GM21447 (cell line): ENCODE results near the gene KIFBP.
"Not testable (repeated sequence)": the region's sequence is repeated elsewhere in the genome, so short reads cannot be mapped to it uniquely, and the experiment has no call there.

Experiments
- ATAC-seq: cut with Tn5 transposase; IDR thresholded peaks from one replicate; pipeline ENCODE4 v1.9.1; 2021; ENCODE audit not compliant: unreplicated experiment

KIFBP gene

DNA sequence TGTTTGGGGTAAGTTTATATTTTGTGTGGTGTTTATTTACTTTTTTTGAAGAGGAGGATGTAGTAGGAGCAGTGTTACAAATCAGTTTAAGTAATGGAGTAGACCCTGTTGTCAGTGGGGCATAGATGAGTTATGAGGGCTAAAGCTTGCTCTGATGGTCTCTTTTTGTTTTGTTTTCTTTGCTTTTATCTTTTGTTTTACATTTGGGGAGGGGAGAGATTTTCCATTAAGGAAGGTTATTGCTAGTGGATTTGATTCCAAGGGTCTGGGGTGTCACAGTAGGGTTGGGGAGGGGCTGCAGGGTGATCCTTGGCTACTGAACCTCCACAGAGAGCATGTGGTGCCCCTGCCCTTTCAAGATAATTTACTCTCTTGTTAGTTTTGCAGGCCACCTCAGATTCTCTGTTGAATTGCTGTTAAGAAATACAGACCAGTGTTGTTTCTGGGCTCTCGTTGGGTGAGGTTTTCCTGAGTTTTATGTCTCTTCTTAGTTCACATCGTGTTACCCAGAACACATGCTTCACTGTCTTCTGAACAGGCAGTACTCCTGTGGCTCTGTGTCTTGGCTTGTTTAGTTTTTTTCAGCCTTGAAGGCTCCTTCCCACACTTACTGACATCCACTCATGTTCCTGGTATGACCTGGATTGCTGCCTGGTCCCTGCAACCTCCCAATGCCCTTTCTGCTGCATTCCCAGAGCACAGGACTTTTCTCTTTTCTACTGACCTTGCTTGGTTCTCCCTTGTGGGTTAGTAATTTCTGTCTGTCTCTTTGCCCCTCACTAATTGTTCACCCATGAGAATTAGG lies 4.2 kb downstream of the KIFBP start:
- no peak for ATAC-seq

DNA sequence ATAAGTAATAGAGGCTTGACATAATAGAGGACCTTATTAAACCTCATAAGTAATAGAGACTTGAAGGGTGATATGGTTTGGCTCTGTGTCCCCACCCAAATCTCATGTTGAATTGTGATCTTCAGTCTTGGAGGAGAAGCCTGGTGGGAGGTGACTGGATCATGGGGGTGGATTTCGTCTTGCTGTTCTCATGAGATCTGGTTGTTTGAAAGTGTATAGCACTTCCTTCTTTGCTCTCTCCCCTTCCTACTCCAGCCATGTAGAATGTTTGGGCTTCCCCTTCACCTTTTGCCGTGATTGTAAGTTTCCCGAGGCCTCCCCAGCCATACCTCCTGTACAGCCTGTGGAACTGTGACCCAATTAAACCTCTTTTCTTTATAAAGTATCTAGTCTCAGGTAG lies 8.6 kb downstream of the KIFBP start:
- peak; percentile 35 for ATAC-seq

DNA sequence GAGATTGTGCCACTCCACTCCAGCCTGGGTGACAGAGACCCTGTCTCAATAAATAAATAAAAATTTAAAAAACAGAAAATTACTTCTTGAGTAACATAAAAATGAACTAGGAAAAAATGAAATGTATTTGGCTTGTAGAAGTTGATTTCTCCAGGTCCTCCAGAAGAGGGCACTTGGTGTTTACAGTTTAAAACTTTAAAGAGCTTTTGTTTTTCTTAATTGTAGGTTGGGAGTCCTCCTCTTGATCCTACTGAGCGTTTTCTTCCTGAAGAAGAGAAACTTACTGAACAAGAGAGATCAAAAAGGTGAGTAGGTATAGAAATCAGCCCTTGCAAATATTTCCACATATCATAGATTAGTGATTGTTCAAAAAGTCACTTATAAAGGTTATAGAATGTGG lies 16.2 kb downstream of the KIFBP start:
- ATAC-seq: no peak

DNA sequence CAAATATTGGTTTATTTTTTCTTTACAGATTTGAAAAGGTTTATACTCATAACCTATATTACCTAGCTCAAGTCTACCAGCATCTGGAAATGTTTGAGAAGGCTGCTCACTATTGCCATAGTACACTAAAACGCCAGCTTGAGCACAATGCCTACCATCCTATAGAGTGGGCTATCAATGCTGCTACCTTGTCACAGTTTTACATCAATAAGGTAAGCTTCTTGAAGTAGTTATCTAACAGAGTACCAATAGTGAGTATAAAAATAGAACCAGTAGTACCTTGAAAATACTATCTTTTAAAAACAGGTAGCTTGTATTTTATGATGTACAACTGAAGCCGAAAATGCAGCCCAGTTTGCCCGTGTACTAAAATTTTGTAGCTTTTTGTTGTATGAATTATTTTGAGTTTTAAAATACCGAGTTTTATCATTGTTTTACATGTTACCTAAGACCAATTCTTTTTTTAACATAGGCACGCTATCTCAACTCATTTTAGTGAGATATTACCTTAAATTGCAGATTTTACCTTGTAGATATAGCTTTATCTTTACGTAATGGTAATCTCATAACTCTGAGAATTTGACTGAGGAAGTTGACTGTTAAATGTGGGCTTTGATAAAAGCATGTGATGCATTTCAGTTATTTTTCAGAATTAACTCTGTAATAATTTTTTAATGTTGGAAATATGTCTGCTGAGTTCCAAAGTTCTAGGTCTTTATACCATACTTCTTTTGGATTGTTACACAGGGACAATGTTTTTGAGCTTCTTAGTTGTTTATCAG lies 17.3 kb downstream of the KIFBP start:
- ATAC-seq: no peak

DNA sequence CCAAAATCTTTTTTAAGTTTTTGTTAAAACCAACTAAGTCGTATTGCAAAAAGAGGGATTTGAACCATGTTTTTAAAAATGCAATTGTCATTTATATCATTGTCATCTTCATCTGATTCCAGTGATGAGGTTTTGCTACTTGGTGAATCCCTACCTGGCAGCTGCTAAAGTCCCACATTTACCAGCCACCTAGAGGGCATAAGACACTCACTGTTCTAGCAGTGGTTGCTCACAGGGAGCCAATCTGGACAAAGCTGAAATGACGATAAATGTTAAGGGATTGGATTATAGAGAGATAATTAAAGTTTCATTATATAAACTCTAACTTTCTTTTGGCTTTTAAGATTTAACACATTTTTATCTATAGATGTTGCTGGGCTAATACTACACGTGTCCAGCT lies 18.7 kb downstream of the KIFBP start:
- ATAC-seq: no peak

DNA sequence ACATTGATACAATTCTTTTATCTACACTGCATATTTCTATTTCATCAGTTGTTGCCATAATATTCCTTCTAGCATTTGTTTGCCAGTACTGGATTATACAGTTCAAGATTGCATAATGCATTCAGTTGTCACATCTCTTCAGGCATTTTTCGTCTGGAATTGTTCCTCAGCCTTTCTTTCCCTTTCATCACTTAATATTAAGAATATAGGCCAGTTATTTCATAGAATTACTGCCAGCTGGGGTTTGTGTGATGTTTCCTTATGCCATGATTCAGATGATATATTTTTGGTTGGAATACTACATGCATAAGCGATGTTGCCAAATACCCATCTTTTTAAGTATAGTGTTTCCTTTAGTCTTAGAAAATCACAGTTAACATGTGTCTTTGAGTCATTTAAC lies 20.8 kb downstream of the KIFBP start:
- ATAC-seq: no peak

DNA sequence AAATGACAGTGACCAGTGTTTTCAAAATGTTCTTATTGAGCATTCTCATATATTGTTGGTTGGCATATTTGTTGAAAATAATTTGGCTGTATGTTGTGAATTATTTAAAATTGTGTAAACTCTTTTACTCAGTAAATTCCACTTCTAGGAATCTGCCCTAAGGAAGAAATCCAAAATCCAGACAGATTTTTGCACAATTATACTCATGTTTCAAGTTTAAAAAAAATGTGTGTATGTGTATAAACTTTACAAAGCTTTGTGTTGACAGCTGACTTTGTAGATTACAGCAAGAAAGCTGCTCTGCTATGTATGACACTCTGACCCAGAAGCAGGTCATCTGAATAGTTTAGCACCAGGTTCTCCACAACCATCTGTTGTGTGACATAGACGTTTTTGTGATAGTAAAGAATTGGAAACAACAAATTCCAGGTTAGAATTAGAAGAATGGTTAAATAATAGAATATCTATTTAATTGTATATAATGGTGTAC lies 21.6 kb downstream of the KIFBP start:
- no peak for ATAC-seq

DNA sequence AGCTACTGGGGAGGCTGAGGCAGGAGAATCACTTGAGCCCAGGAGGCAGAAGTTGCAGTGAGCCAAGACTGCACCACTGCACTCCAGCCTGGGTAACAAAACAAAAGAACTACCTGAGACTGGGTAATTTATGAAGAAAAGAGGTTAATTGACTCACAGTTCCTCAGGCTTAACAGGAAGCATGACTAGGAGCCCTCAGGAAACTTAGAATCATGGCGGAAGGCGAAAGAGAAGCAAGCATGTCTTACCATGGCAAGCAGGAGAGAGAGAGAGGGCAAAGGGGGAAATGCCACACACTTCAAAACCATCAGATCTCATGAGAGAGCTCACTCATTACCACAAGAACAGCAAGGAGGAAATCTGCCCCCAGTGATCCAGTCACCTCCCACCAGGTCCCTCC lies 24.2 kb downstream of the KIFBP start:
- not testable (repeated sequence) for ATAC-seq

DNA sequence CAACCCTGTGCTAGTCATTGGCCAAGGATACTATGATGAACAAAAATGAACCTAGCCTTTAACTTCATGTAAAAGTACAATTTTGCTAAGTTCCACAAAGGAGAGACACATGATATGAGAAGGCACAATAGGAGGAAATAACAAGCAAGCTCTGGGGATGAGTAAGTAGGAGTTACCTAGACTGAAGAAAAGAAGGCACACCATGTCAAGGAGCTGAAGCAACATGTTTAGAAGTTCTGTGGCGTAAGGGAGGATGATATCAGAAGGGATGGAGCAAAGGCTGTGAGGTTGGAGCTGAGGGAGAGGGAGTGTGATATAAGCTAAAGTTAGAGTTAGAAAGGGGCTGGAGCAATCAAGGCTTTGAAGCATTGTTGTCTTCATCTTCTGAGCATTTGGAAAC lies 25.6 kb downstream of the KIFBP start:
- ATAC-seq: no peak

DNA sequence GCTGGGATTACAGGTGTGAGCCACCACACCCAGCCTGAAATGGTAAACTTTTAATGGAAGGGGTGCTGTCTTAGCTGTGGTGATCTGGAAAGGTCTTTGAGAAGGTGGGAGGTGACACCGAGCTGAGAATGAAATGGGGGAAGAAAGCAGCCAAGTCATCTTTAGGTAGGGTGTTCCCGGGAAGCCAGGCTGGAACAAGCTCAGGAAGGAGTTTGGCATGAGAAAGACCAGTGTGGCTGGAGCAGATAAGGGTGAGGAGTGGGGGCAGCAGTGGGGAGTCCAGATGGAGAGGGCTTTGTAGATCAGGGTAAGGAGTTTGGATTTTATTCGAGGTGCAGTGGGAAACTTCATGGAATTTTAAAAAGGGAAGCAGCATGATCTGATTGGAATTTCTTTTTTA lies 30.0 kb downstream of the KIFBP start:
- ATAC-seq: no peak

DNA sequence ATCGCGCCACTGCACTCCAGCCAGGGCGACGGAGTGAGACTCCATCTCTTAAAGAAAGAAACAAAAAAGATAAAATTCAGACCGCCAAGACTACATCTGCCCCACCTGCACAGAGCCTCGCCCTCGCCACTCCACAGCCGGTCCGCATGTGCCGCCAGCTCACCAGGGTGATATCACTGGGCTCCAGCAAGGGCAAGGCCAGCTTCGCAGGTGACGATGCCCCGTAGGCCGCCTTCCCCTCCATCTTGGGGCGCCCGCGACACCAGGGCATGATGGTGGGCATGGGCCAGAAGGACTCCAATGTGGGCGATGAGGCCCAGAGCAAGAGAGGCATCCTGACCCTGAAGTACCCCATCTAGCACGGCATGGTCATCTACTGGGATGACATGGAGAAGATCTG lies 34.0 kb downstream of the KIFBP start:
- no peak for ATAC-seq

DNA sequence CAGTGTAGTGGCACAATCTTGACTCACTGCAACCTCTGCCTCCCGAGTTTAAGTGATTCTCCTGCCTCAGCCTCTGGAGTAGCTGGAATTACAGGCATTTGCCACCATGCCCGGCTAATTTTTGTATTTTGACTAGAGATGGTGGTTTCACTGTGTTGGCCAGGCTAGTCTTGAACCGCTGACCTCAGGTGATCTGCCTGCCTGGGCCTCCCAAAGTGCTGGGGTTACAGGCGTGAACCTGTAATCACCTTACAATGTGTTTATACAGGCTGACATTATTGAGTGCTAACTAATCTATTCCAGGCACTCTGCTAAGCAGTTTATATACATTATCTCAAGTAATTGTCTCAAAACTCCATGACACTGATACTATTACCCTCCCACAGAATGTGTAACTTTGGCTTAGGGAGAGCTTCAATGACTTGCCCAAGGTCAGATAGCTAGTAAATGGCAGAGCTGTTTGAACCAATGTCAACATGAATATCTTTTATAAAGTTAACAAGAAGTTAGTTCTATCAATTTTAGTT lies 36.8 kb downstream of the KIFBP start:
- no peak for ATAC-seq

DNA sequence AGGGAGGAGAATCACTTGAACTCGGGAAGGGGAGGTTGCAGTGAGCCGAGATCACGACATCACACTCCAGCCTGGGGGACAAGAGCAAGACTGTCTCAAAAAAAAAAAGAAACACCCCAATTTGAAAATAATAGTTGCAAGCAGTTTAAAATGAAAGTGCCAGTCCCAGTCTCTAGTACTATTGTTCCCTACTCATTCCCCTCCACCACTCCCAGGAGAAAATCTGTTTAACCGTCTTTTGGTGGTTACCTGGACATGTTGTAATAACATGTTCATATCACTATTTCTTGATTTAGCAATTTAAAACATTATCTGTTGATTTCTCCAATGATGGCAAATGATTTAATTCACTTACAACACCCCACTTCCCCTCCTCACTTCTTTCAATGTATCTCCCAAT lies 44.7 kb downstream of the KIFBP start:
- no peak for ATAC-seq

DNA sequence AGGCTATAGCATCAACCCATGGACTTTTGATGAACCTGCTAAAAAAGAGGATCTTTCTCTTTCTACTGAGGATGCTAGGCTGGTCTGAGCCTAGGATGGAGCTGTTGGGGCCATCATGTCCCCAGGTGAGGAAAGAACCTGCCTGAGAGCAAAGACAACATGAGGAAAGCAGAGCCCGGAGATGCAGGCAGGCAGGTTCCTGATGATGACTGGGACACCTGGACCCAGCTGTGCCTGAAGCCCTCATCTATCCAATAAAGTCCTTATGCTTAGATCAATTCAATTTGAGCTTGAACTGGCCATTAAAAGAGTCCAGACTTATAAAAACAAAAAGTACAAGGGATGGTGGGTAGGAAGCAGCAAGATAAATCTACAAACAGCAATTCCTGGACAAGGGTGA lies 48.9 kb downstream of the KIFBP start:
- ATAC-seq: no peak

DNA sequence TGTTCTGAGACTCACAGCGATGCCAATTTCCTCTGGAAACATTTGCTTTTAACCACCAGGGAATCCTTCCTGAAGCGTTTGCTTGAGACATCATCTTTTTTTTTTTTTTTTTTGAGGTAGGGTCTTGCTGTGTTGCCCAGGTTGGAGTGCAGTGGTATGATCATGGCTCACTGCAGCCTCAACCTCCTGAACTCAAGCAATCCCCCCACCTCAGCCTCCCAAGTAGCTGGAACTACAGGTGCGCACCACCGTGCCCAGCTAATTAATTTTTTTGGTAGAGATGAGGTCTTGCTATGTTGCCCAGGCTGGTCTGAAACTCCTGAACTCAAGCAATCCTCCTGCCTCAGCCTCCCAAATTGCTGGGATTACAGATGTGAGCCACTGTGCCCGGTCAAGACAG lies 52.3 kb downstream of the KIFBP start:
- ATAC-seq: not testable (repeated sequence)

DNA sequence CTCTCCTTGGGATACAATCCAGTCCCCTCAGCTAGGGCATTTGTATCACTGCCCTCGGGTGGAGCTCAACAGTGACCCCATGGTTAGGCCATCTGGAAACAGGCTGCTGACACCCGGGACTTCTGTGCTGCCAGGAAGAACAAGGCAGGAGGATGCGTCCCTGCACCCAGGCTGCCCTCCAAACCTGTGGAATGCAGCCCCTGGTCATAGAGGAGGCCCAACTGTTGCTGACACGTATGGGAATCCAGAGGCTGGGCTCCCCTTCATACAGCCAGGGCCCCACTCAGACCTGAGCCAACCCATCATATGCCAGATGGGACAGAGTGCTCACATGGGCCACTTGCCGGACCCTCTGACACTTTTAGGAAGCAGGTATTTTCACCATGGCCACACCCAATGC lies 53.8 kb downstream of the KIFBP start:
- ATAC-seq: no peak

DNA sequence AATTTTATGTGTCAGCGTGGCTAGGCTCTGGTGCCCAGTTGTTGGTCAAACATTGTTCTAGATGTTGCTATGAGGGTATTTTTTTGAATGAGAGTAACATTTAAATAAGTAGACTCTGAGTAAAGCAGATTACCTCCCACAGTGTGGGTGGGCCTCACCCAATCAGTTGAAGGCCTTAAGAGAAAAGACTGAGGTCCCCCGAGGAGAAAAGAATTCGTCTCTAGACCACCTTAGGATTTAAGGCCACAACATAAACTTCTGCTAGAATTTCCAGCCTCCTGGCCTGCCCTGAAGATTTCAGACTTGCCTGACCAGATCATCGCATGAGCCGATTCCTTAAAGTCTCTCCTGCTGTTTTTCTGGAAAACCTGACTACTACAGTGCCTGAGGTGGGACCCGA lies 54.2 kb downstream of the KIFBP start:
- no peak for ATAC-seq

DNA sequence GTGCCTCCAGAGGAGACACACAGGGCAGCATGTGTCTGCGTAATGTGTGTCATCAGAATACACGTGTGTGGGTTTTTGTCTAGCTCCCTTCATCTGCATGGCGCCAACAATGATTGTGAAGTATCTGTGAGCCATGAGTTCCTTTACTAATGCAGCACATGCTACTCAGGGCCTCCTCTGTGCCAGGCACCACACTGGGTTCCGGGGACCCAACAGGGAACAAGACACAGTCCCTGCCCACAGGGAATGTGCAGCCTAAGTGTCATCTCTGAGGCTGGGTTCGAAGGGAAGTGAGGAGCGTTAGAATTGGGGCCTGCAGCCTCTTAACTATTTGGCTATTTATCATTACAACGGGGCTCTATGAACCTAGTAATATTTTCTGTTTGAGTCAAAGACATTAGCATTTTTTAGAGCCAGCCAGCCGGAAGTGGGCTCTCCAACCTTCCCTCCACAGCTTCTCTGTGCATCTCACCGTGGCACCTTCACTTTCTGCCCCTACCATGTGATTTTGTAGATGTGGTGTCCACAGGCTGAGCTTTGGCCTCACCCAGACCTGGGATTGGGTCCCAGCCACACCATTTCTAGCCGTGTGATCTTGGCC lies 55.4 kb downstream of the KIFBP start:
- ATAC-seq: peak; percentile 67

DNA sequence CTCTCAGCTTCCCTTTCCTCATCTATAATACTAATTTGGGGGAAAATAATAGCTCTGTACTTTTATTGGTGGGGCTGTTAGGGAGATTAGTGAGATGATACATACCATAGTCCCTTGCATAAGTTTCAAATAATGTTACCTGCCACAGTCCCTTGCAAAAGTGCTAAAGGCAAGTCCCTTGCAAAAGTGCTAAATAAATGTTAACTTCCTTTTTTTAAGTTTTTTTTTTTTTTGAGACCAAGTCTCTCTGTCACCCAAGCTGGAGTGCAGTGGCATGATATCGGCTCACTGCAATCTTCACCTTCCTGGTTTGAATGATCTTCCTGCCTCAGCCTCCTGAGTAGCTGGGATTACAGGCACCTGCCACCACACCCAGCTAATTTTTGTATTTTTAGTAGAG lies 55.9 kb downstream of the KIFBP start:
- peak; percentile 19 for ATAC-seq

DNA sequence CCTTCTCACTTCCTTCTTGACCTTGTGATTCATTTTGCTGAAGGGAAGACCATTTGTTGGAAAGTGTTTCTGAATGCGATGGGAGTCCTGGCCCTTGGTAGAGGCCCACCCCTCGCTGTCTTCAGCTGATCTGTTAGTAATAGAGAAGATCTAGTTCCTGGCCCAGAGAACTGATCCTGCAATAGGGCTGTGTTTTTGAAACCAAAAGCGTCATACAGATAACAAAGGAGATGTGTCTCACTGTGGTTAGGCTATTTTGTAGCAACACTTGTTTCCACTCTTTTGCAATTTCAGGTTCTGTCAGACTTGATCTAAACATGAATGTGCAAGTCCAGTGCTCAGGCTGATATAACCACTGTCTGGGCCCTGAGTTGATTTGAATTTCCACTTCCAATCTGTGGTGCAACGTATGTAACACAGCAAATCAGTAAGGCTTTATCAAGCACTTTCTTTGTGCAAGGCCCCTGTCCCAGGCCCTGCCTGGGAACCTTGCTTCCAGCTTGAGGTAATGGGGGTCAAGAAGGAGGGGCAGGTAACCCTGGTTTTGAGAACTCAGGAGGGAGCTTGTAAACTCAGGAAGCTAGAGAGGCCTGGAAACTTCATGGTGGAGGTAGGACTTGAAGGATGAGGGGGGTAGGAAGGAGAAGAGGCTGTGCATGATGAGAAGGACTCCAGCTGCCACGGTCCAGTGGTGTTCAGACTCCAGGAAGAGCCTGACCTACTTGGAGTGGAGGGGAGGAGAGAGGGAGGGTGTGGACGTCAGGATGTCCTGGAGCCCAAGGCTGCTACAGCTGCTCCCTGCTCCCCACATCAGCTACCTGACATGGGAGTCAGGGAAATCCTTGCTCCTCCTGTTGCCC lies 57.1 kb downstream of the KIFBP start:
- ATAC-seq: peak; percentile 57
